ENCODE data around the gene AGK.
"Not testable (repeated sequence)": the region's sequence is repeated elsewhere in the genome, so short reads cannot be mapped to it uniquely, and the experiment has no call there.

AGK gene

DNA sequence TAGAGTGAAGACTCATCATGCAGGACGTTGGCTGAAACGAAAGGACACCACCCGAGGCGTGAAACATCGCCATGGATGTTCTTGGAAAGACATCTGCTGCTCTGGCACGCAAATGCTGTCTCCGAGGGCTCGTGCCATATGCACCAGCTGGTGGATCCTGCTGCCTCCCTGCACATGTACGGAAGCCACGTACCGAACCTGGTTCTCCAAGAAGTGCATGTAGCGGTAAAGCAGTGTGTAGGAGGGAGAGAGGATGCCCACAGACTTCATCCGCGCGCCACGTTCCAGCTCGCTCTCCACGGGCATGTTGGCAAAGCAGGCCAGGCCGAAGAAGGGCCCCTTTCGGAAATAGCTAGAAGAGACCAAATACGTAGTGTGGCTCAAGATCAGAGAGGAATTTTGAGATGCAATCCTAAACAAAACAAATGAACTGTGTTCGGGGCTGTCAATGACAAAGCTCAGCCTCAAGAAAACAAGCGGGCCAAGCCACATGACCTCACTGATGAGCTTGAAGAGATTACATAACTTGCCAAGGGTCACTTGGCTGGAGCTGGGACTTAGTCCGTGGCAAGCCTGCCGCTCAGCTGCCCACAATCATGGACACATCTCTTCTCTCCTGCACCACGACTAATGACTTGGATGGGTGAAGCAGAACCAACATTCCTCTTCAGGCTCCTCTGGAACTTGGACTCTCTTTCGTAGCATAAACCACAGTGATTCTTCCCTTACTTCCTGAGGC is 134.2 kb downstream of the AGK start:
- DNase-seq = no peak

DNA sequence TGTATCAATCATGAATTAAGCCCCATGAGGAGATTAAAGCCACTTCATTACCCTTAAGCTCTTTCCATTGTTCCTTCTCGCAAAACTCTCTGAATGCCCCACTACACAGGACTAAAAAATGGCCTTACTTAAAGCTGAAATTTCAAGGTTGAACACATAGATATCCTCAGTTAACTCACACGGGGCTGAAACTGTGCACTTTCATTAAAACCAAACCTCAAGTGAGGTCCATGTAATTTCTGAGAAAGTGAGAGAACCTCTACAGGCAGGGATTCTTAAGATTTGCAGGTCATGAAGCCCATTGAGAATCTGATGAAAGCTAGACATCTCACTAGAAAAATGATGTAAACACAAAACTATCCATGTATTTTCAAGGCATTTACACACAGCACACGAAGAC is 134.9 kb downstream of the AGK start:
- DNase-seq = no peak

DNA sequence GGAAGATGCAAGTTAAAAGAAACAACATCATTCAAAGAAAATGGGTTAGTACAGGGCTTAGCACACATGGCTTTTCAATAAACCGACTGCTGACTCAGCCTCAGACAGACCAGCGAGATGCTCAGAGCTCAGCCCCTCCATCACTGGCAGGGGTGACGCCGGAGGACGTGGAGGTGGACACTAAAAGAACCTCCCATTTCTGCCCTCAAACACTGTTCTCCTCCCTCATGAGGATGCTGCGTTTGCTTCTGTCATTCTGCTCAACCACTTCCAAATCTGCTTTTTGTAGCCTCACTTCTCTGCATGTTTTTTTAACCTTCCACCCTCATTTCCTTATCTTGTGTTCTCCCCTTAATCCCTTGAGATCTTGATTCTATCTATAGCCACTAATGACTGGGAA is 135.5 kb downstream of the AGK start:
- no peak for DNase-seq

- no peak for DNase-seq
Measured at GRCh38 chr7:141688043-141688442, 136.8 kb downstream of the AGK start.

- DNase-seq = not testable (repeated sequence)
Measured at GRCh38 chr7:141689072-141689825, 138.0 kb downstream of the AGK start.

- no peak for DNase-seq
Measured at GRCh38 chr7:141691540-141691939, 140.3 kb downstream of the AGK start.

GRCh38 chr7:141691961-141692360 is 140.8 kb downstream of the AGK start:
- no peak for DNase-seq

DNA sequence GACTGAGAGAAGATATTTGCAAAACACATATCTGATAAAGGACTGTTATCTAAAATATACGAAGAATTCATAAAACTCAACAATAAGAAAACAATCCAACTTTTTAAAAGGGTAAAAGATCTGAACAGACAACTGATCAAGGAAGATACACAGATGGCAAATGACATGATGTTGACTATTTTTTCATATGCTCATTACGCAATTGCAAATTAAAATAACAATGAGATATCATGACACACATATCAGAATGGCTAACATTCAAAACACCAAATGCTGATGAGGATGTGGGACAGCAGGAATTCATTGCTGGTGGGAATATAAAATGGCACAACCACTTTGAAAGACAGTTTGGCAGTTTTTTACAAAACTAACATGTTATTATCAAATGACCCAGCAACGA is 141.9 kb downstream of the AGK start:
- DNase-seq = no peak

DNA sequence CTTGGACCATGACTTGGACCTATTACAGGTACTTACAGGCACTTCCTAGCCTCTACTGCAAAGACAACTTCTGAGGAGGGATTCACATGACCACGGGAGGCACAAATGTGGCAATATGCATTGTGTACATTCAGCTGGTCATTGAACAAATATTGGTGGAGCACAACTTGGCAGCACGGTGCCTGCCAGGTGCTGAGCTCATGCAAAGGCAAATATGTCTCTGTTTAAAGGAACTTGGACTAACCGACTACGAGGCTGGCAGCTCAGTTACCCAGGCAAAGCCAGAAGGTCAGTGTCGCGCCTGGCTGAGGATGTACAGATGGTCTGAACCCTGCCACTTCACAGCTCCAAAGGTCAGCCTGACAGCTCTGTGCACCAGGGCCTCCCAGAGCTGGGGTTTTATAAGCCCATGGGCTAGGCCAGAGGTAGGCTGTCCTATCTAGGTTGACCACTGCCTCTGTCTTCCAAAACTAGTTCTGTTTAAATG is 144.6 kb downstream of the AGK start:
- no peak for DNase-seq

DNA sequence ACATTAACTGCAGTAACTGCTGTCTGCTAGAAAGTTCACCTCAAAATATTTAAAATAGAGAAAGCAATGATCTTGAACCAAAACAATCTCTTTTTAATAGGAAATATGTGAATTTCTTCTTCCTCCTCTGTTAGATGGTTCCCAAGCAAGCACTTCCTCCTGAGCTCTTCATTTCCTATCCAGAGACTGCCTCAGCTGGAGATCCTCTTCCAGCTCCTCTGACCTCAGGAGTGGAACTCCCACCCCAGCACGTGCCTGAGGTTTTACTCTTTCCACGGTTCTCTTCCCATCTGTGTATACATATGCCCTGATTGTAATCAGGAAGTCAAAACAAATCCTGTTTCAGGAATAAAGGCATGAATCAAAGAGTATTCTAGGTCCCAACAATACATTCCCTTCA is 145.1 kb downstream of the AGK start:
- no peak for DNase-seq

- DNase-seq = peak; percentile 16
Measured at GRCh38 chr7:141697211-141697871, 146.1 kb downstream of the AGK start.

- peak; percentile 48 for DNase-seq
Measured at GRCh38 chr7:141698247-141699015, 147.2 kb downstream of the AGK start.

- DNase-seq = no peak
Measured at GRCh38 chr7:141699860-141700259, 148.7 kb downstream of the AGK start.

DNA sequence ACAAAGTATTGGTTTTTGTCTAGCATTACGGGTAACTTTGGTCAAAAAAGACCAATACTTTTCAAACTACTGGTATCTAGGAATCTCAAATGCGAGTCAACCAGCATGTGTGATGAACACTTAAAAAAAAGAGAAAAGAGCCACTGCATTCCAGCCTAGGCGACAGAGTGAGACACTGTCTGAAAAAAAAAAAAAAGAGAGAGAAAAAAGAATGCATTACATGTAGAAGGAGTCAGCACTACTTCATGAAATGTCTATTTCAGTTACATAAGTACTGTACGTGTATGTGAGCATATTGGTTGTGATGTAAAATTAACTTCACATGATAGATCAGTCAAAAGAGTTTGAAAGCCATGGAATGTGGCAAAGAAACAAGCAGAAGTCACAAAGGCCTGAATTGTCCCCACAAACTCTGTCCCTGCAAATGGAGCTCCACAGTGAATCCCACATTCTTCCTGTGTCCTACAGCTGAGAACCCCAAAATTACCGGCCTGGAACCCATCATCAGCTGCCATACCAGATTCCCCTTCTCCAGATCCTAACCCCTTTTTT is 149.2 kb downstream of the AGK start:
- no peak for DNase-seq

- no peak for DNase-seq
Measured at GRCh38 chr7:141700848-141701371, 149.7 kb downstream of the AGK start.

- DNase-seq = peak; percentile 26
Measured at GRCh38 chr7:141701489-141702046, 150.4 kb downstream of the AGK start.

DNA sequence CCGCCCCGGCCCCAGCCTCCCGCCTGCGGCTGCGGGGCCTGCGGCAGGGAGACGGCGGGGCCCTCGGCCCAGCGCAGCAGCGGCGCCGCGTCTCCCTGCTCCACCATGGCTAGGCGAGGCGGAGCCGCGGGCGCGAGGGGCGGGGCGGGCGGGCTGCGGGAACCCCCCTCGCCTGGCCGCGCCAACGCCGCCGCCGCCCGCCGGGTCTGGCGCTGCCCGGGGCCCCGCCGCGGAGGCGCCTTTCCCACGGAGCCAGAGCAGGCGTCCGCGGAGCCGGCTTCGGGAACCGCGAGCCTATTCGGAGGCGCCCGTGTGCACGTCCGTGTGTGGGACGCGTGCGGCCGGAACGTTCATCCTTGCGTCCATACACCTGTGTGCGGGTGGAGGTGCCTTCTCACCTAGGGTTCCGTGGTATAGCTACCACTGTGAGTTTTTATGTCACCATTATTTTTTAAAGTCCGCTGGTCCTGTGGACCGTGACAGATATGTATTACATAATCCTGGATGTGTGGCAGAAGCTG is 150.9 kb downstream of the AGK start, which contains the start of gene DENND11:
Gene DENND11 (minus strand): TSS at position 120 of the 521 bp plus-strand sequence. CDS start 13 bp downstream, at position 107.
- DNase-seq = peak; percentile 13

- no peak for DNase-seq
Measured at GRCh38 chr7:141702892-141703291, 151.7 kb downstream of the AGK start.

DNA sequence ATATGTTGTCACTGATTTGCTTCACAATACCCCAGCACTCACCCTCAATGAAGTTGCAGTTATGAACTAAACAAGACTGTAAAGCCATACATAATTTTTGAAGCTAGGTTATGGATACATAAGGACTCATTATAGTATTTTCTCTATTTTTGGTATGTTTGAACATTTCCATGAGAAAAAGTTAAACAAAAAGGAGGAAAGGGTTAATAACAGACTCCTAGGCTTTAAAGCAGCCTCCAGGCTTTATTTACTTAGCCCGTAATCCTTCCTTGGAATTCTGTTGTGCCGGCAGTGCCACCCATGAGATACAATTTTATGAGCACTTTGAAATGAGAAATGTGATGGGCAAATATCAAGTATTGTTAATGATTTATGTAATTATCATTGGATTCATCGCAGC is 152.9 kb downstream of the AGK start:
- DNase-seq = no peak

DNA sequence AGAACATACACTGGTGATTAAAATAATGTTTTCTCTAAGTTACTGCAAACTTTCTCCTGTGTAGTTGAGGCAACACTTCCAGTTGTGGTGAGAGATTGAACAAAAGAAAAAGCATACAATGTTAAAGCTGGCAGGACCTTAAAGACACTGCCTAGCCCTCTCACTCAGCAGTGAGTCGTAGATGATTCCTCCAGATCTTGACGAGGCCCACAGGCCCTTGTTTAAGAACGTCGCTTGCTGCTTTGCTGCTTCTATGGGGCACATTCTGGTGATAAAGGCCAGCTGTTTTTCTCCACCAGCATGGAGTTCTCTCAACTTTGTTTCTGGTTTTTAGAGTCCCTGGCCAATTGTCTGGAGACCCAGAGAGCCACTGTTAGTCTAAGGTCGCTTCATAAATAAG is 153.5 kb downstream of the AGK start:
- DNase-seq = no peak
